Transverse colon (tissue), 4 donors: ENCODE results near the gene OAT. TPM values are rescaled to one million over a fixed set of nuclear protein-coding genes. Genes with fewer than 3 reads are reported as not detected.

ENCODE experiments used
- DNase-seq: peaks from one replicate; pipeline ENCODE4 v3.0.0-alpha.2; 2019
- H3K27ac ChIP-seq, 4 donors: fragments of 200-600 bp; sonication (generic); 2 replicates each; pipeline ENCODE4 v1.5.1; 2016 to 2018; ENCODE audit warnings: inconsistent platforms in 4 of 4
- H3K27me3 ChIP-seq: fragments of 200-600 bp; sonication (generic); 2 replicates; pipeline ENCODE4 v1.5.1; 2017; ENCODE audit warnings: inconsistent platforms
- H3K36me3 ChIP-seq, 4 donors: fragments of 200-600 bp; sonication (generic); 2 replicates each; pipeline ENCODE4 v1.5.1; 2017 to 2019; ENCODE audit warnings: inconsistent platforms in 4 of 4
- H3K4me1 ChIP-seq, 4 donors: fragments of 200-600 bp; sonication (generic); 2 replicates each; pipeline ENCODE4 v1.5.1; 2017 to 2020; ENCODE audit warnings: inconsistent platforms in 4 of 4
- H3K4me3 ChIP-seq, 4 donors: fragments of 200-600 bp; sonication (generic); 1 replicate in 1 of 4; 2 replicates in 3 of 4; pipeline versions ENCODE4 v1.5.1 to v1.6.1; 2017 to 2019; ENCODE audit warnings: inconsistent platforms in 4 of 4
- H3K9me3 ChIP-seq, 2 donors: fragments of 200-600 bp; sonication (generic); 2 replicates each; pipeline ENCODE4 v1.5.1; 2017 to 2019; ENCODE audit warnings: inconsistent platforms in 2 of 2
- CTCF ChIP-seq, 5 experiments: fragments of 200-600 bp in 3 of 5; fragments of 450-650 bp in 2 of 5; sonication (generic) in 3 of 5; IDR thresholded peaks; 1 replicate in 2 of 5; 2 replicates in 3 of 5; pipeline ENCODE4 v1.5.1; 2016 to 2017; ENCODE audit warnings: antibody characterized with exemption in 5 of 5, inconsistent platforms in 3 of 5, mild to moderate bottlenecking in 2 of 5, moderate library complexity in 1 of 5
- EP300 ChIP-seq: sonication (generic); formaldehyde crosslinking; IDR thresholded peaks from one replicate; pipeline ENCODE4 v1.6.1; 2017; ENCODE audit warnings: antibody characterized with exemption, low read depth
- POLR2A ChIP-seq: fragments of 450-650 bp; IDR thresholded peaks from one replicate; pipeline ENCODE4 v1.6.1; 2016; ENCODE audit warnings: antibody characterized with exemption, mild to moderate bottlenecking, moderate library complexity
- POLR2AphosphoS5 ChIP-seq, 3 donors: sonication (generic); formaldehyde crosslinking; IDR thresholded peaks; one replicate each; pipeline ENCODE4 v1.6.1; 2016; ENCODE audit warnings: antibody characterized with exemption in 3 of 3
- WGBS, 2 donors: methylation state at CpG; one replicate each; pipeline ENCODE4 v1.1.5; 2018; ENCODE audit warnings: low coverage in 1 of 2; 5-methylcytosine and 5-hydroxymethylcytosine counted together
- in situ Hi-C, 4 donors: fragments of 200-750 bp; cut with MboI; loops; one replicate each; pipeline versions ENCODE4 v1.15.0 to v1.15.1; 2017; ENCODE audit warnings: low sequenced_read_pairs in 3 of 4, low pct_ligation_motif_present in 1 of 4, low pct_unique_long_range_greater_than_20kb in 1 of 4
- intact Hi-C: fragments of 100-400 bp; cut with DNase I; formaldehyde crosslinking; loops from one replicate; pipeline ENCODE4 v1.15.1; 2023; ENCODE audit warnings: low total_unique reads
- total RNA-seq, 4 donors: library from RNA; depleted of rRNA; stranded (reverse); fragments of >200 nt; gene quantifications; one replicate each; pipeline ENCODE4 v1.1.0, GENCODE V29; 2016

Gene OAT
- total RNA-seq, 4 donors from 2014 or later: 22.1 to 89.3 (median 60.9) TPM

- Histone ChIP-seq H3K27me3 (peaks cover 38% of the 10 kb centered on the region), H3K36me3 (no peaks in the 10 kb centered on the region), H3K27ac (no peak overlapping the region), H3K9me3 (no peaks in the 10 kb centered on the region), H3K4me1 (no peaks in the 10 kb centered on the region), H3K4me3 (no peak overlapping the region)
- in situ Hi-C loops: loop anchor here (10.0 to 25.0 kb wide), 2 partner anchors 385 to 792 kb away; no protein-coding TSS in a partner anchor
- intact Hi-C loops: loop anchor here (10.0 kb wide), 1 partner anchor 285 kb away; the partner anchor contains the start of gene CHST15
- no peak for TF ChIP-seq POLR2AphosphoS5 (IDR thresholded peaks at IDR 0.05)
- no peak for TF ChIP-seq POLR2A
- no peak for TF ChIP-seq EP300
- no peak for TF ChIP-seq CTCF (IDR thresholded peaks at IDR 0.05)
- DNase-seq: no peak
- WGBS, 2 donors: 77 to 82% methylated on average over 7 to 10 of the region's 10 CpGs
These were observed 39.0 kb downstream of the OAT start for GRCh38 chr10:124379609-124380193.

- in situ Hi-C loops (loop anchor here (25.0 kb wide), 1 partner anchor 792 kb away; no protein-coding TSS in a partner anchor), intact Hi-C loops (no loop called here)
- no peaks in the 10 kb centered on the region for H3K9me3 ChIP-seq
- H3K4me1 ChIP-seq: no peaks in the 10 kb centered on the region
- H3K36me3 ChIP-seq: no peaks in the 10 kb centered on the region
- 85% methylated on average over 15 of the region's 16 CpGs; no CpG with 5 or more reads in 1 of the 2 donors for WGBS, 2 donors
- no peak for DNase-seq
- peaks cover 38% of the 10 kb centered on the region for H3K27me3 ChIP-seq
- H3K27ac ChIP-seq: no peak overlapping the region
- H3K4me3 ChIP-seq: no peak overlapping the region
- TF ChIP-seq POLR2A (no peak), CTCF (IDR thresholded peaks at IDR 0.05) (no peak), POLR2AphosphoS5 (IDR thresholded peaks at IDR 0.05) (no peak)
These were observed 39.7 kb downstream of the OAT start for GRCh38 chr10:124378881-124379471.

GRCh38 chr10:124378271-124378670 lies 40.5 kb downstream of the OAT start:
- TF ChIP-seq EP300 (no peak), POLR2A (no peak), CTCF (IDR thresholded peaks at IDR 0.05) (no peak), POLR2AphosphoS5 (IDR thresholded peaks at IDR 0.05) (no peak)

GRCh38 chr10:124377101-124377500 lies 41.6 kb downstream of the OAT start:
- intact Hi-C loops: no loop called here
- H3K9me3 ChIP-seq: no peaks in the 10 kb centered on the region
- no peak overlapping the region for H3K4me3 ChIP-seq
- in situ Hi-C loops: loop anchor here (25.0 kb wide), 1 partner anchor 790 kb away; no protein-coding TSS in a partner anchor
- H3K4me1 ChIP-seq: no peaks in the 10 kb centered on the region
- H3K36me3 ChIP-seq: no peaks in the 10 kb centered on the region
- peaks cover 32% of the 10 kb centered on the region for H3K27me3 ChIP-seq
- no peak for DNase-seq
- no peak for TF ChIP-seq POLR2AphosphoS5 (IDR thresholded peaks at IDR 0.05)
- TF ChIP-seq EP300: no peak
- H3K27ac ChIP-seq: no peak overlapping the region
- 89% methylated on average over 8 of the region's 8 CpGs; no CpG with 5 or more reads in 1 of the 2 donors for WGBS, 2 donors

More at GRCh38 chr10:124378271-124378670, 40.5 kb downstream of the OAT start:
- H3K27ac ChIP-seq: no peak overlapping the region
- H3K9me3 ChIP-seq: no peaks in the 10 kb centered on the region
- 73 to 83% methylated on average over 1 to 7 of the region's 7 CpGs for WGBS, 2 donors
- H3K4me1 ChIP-seq: no peaks in the 10 kb centered on the region
- no peak overlapping the region for H3K4me3 ChIP-seq
- intact Hi-C loops: no loop called here
- in situ Hi-C loops: loop anchor here (25.0 kb wide), 1 partner anchor 791 kb away; no protein-coding TSS in a partner anchor
- no peak for DNase-seq
- peaks cover 35% of the 10 kb centered on the region for H3K27me3 ChIP-seq
- no peaks in the 10 kb centered on the region for H3K36me3 ChIP-seq
